Measurements from ENCODE around the gene TTYH2. TPM values are rescaled to one million over a fixed set of nuclear protein-coding genes. Genes with fewer than 3 reads are reported as not detected.
A peak's percentile ranks its signal among the peaks of the same experiment; 100 is the strongest.
"Not testable (repeated sequence)": the region's sequence is repeated elsewhere in the genome, so short reads cannot be mapped to it uniquely, and the experiment has no call there.

The TTYH2 gene
- total and polyA plus RNA-seq, 9 donors, result 9.8 to 43.1 (median 18.9) TPM

DNA sequence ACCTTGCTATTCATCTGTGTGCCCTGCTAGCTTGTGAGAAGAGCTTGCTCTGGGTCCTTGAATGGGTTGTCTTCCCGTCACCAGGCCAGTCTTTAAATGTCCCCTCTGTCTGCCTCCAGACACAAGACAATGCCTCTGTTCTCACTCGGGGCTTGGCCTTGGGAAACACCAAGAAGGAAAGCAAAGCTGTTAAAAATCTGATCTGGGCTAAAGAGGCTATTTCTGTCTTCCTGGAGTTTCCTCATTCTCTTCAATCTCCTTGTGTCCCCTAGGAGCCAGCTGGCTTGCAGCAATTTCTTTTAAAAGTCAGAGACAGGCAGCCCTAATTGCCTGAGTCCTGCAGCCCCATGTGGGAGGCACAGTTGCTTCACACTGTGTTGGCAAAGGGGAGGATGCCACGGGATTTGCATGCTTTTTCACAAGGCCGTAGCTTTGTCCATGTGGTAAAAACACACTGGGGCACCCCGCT, 63.2 kb downstream of the TTYH2 start:
- intact Hi-C loops (cut with DNase I), result loop anchor here in 2 of 4 donors (2.0 to 5.0 kb wide), 2 partner anchors 62 to 64 kb away; partner anchors contain the start of gene TTYH2 (in 1 of the 2)
- no peak overlapping the region for H3K4me3 ChIP-seq
- peak overlapping the region in 1 of 2 donors; percentile 44 for H3K27ac ChIP-seq
- no peaks in the 10 kb centered on the region for H3K27me3 ChIP-seq
- TF ChIP-seq EP300 (IDR thresholded peaks at IDR 0.05), result no peak
- TF ChIP-seq CTCF (IDR thresholded peaks at IDR 0.05), result no peak
- no peak for TF ChIP-seq POLR2A (IDR thresholded peaks at IDR 0.05)
- no peaks in the 10 kb centered on the region for H3K36me3 ChIP-seq
- no peaks in the 10 kb centered on the region for H3K9me3 ChIP-seq
- H3K4me1 ChIP-seq (ENCODE audit: insufficient read depth), result peaks cover 13% of the 10 kb centered on the region
- WGBS, 3 donors, result 20 to 22% (median 21%) methylated on average over 5 of the region's 5 CpGs
- peak in 3 of 5 donors; percentile 34 to 57 (median 46) for DNase-seq

- Histone ChIP-seq H3K27me3 (no peaks in the 10 kb centered on the region), H3K36me3 (no peaks in the 10 kb centered on the region), H3K4me3 (no peak overlapping the region), H3K4me1 (ENCODE audit: insufficient read depth) (peaks cover 13% of the 10 kb centered on the region), H3K9me3 (no peaks in the 10 kb centered on the region), H3K27ac (no peak overlapping the region)
- 74 to 83% (median 80%) methylated on average over 1 of the region's 1 CpG for WGBS, 3 donors
- DNase-seq, result no peak
- intact Hi-C loops (cut with DNase I), result loop anchor here in 2 of 4 donors (2.0 to 5.0 kb wide), 2 partner anchors 63 to 66 kb away; partner anchors contain the start of gene TTYH2 (in 1 of the 2)
- TF ChIP-seq CTCF (IDR thresholded peaks at IDR 0.05) (no peak), POLR2A (IDR thresholded peaks at IDR 0.05) (no peak), EP300 (IDR thresholded peaks at IDR 0.05) (no peak)
Observed at GRCh38 chr17:74277935-74278334, 64.6 kb downstream of the TTYH2 start.

GRCh38 chr17:74279617-74280016, 66.2 kb downstream of the TTYH2 start:
- not testable (repeated sequence) for H3K4me3 ChIP-seq, H3K27ac ChIP-seq, H3K36me3 ChIP-seq, H3K27me3 ChIP-seq, H3K9me3 ChIP-seq, DNase-seq
- intact Hi-C loops (cut with DNase I), result loop anchor here in 1 of 4 donors (5.0 kb wide), 1 partner anchor 67 kb away; the partner anchor contains the start of gene TTYH2
- H3K4me1 ChIP-seq (ENCODE audit: insufficient read depth), result peaks cover 13% of the 10 kb centered on the region
- 80 to 94% (median 85%) methylated on average over 7 of the region's 7 CpGs for WGBS, 3 donors

GRCh38 chr17:74280093-74280513, 66.7 kb downstream of the TTYH2 start:
- H3K4me3 ChIP-seq, result no peak overlapping the region
- 92 to 99% (median 93%) methylated on average over 9 of the region's 9 CpGs for WGBS, 3 donors
- TF ChIP-seq CTCF (IDR thresholded peaks at IDR 0.05) (no peak), POLR2A (IDR thresholded peaks at IDR 0.05) (no peak), EP300 (IDR thresholded peaks at IDR 0.05) (no peak)
- H3K9me3 ChIP-seq, result no peaks in the 10 kb centered on the region
- H3K27ac ChIP-seq, result no peak overlapping the region
- no peaks in the 10 kb centered on the region for H3K27me3 ChIP-seq
- no peaks in the 10 kb centered on the region for H3K36me3 ChIP-seq
- no peak for DNase-seq
- intact Hi-C loops (cut with DNase I), result no loop called here
- peaks cover 10% of the 10 kb centered on the region for H3K4me1 ChIP-seq (ENCODE audit: insufficient read depth)

DNA sequence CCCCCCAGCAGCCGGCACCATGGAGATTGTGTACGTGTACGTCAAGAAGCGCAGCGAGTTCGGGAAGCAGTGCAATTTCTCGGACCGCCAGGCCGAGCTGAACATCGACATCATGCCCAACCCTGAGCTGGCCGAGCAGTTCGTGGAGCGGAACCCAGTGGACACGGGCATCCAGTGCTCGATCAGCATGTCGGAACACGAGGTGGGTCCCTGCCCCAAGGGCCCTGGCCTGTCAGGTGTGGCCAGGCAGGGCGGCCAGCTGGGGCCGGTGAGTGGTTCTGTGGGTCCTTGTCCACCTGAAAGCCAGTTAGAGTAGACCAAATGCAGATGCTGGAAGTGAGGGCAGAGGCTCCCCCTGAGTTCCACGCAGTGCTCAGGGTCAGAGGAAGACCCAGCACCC, 68.4 kb downstream of the TTYH2 start:
- TF ChIP-seq EP300 (IDR thresholded peaks at IDR 0.05) (no peak), CTCF (IDR thresholded peaks at IDR 0.05) (no peak), POLR2A (IDR thresholded peaks at IDR 0.05) (no peak)
- intact Hi-C loops (cut with DNase I), result no loop called here
- Histone ChIP-seq H3K36me3 (no peaks in the 10 kb centered on the region), H3K27me3 (no peaks in the 10 kb centered on the region), H3K27ac (no peak overlapping the region), H3K4me3 (no peak overlapping the region), H3K4me1 (ENCODE audit: insufficient read depth) (no peaks in the 10 kb centered on the region), H3K9me3 (no peaks in the 10 kb centered on the region)
- 94 to 96% (median 94%) methylated on average over 19 to 20 of the region's 20 CpGs for WGBS, 3 donors
- DNase-seq, result no peak

DNA sequence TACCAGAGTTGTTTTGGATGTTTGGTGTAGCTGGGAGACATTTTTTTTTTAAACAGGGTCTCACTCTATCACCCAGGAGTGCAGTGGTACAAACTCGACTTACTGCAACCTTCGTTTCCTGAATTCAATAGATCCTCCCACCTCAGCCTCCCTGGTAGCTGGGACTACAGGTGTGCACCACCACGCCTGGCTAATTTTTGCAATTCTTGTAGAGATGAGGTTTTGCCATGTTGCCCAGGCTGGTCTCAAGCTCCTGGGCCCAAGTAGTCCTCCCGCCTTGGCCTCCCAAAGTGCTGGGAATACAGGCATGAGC, 68.9 kb downstream of the TTYH2 start:
- H3K4me1 ChIP-seq (ENCODE audit: insufficient read depth); intact Hi-C loops (cut with DNase I); H3K4me3 ChIP-seq; DNase-seq; H3K36me3 ChIP-seq; H3K27me3 ChIP-seq; H3K9me3 ChIP-seq; H3K27ac ChIP-seq: not testable (repeated sequence)
- 92 to 97% (median 94%) methylated on average over 4 of the region's 4 CpGs for WGBS, 3 donors
